B cell (primary cell): ENCODE data around the gene WTAP. TPM values are rescaled to one million over a fixed set of nuclear protein-coding genes. Genes with fewer than 3 reads are reported as not detected.

ENCODE experiments used
- ATAC-seq: fragments of 200-7000 bp; cut with Tn5 transposase; one replicate; pipeline ENCODE4 v1.10.0; 2021; ENCODE audit warnings: low read depth, mild to moderate bottlenecking, moderate number of reproducible peaks, moderate library complexity
- CTCF ChIA-PET: fragments of 350-600 bp; sonication (Branson Sonifier 250); formaldehyde crosslinking; loops from one replicate; lab custom pipeline; 2021; ENCODE audit warnings: antibody characterized with exemption, inconsistent platforms; lab: Charles Lee
- POLR2A ChIA-PET: fragments of 350-600 bp; sonication (Branson Sonifier 250); formaldehyde crosslinking; loops from one replicate; lab custom pipeline; 2021; ENCODE audit warnings: antibody characterized with exemption; lab: Charles Lee
- DNase-seq: peaks from one replicate; pipeline ENCODE4 v3.0.0; 2013
- H2AFZ ChIP-seq: 2 replicates; pipeline ENCODE4 v1.6.1; 2012; ENCODE audit warnings: mild to moderate bottlenecking, low read depth, low read length; ENCODE audit not compliant: insufficient read depth, poor library complexity, severe bottlenecking
- H3K27ac ChIP-seq, 2 donors: 1 replicate in 1 of 2; 2 replicates in 1 of 2; pipeline ENCODE4 v1.5.1; 2012 to 2013; ENCODE audit warnings: low read length in 2 of 2, mild to moderate bottlenecking in 2 of 2, moderate library complexity in 1 of 2
- H3K27me3 ChIP-seq, 4 experiments: fragments of 200-600 bp in 1 of 4; sonication (generic) in 1 of 4; replicated peaks in 1 of 4; 1 replicate in 2 of 4; 2 replicates in 2 of 4; pipeline versions ENCODE4 v1.6.1 to v1.7.0; 2013 to 2016; ENCODE audit warnings: low read length in 3 of 4, mild to moderate bottlenecking in 2 of 4, mixed read lengths in 1 of 4, moderate library complexity in 1 of 4; ENCODE audit not compliant: insufficient read depth in 4 of 4, control insufficient read depth in 3 of 4; ENCODE audit errors: control extremely low read depth in 1 of 4
- H3K36me3 ChIP-seq, 2 experiments: replicated peaks in 1 of 2; 1 replicate in 1 of 2; 2 replicates in 1 of 2; pipeline versions ENCODE4 v1.6.1 to v1.7.1; 2013; ENCODE audit warnings: low read length in 1 of 2; ENCODE audit not compliant: insufficient read depth in 2 of 2, control insufficient read depth in 1 of 2; ENCODE audit errors: control extremely low read depth in 1 of 2, extremely low read depth in 1 of 2
- H3K4me1 ChIP-seq, 2 donors: fragments of 200-600 bp in 1 of 2; sonication (generic) in 1 of 2; 1 replicate in 1 of 2; 2 replicates in 1 of 2; pipeline versions ENCODE4 v1.5.1 to v1.6.1; 2013 to 2017; ENCODE audit warnings: low read length in 2 of 2; ENCODE audit not compliant: control insufficient read depth in 2 of 2, insufficient read depth in 2 of 2
- H3K4me2 ChIP-seq: replicated peaks from 2 replicates; pipeline ENCODE3; 2012; ENCODE audit warnings: mild to moderate bottlenecking, low read depth, low read length; ENCODE audit not compliant: poor library complexity, severe bottlenecking
- H3K4me3 ChIP-seq, 5 experiments: fragments of 200-600 bp in 1 of 5; sonication (generic) in 1 of 5; 1 replicate in 3 of 5; 2 replicates in 2 of 5; pipeline versions ENCODE4 v1.5.1 to v1.7.0; 2011 to 2016; ENCODE audit warnings: low read length in 4 of 5, mild to moderate bottlenecking in 4 of 5, low read depth in 2 of 5, control low read depth in 1 of 5, moderate library complexity in 1 of 5; ENCODE audit not compliant: insufficient read depth in 1 of 5; ENCODE audit errors: control extremely low read depth in 1 of 5, extremely low read depth in 1 of 5
- H3K79me2 ChIP-seq: fragments of 200-600 bp; sonication (generic); one replicate; pipeline ENCODE4 v1.6.0; 2016; ENCODE audit warnings: low read length; ENCODE audit not compliant: control insufficient read depth, insufficient read depth
- H3K9ac ChIP-seq: fragments of 200-600 bp; sonication (generic); 2 replicates; pipeline ENCODE4 v1.6.1; 2017; ENCODE audit warnings: mild to moderate bottlenecking, low read length, moderate library complexity
- H3K9me3 ChIP-seq, 3 donors: one replicate each; pipeline versions ENCODE4 v1.6.1 to v1.7.1; 2013; ENCODE audit warnings: low read length in 2 of 3; ENCODE audit not compliant: control insufficient read depth in 2 of 3, insufficient read depth in 1 of 3; ENCODE audit errors: control extremely low read depth in 1 of 3
- H4K20me1 ChIP-seq: 2 replicates; pipeline ENCODE4 v1.6.0; 2012; ENCODE audit warnings: mild to moderate bottlenecking, low read length; ENCODE audit not compliant: insufficient read depth, control insufficient read depth, poor library complexity, severe bottlenecking
- H3K27ac Mint-ChIP-seq: one replicate; pipeline ENCODE4 v1.8.0; 2021; ENCODE audit warnings: mixed read lengths
- H3K27me3 Mint-ChIP-seq: one replicate; pipeline ENCODE4 v1.8.0; 2021; ENCODE audit warnings: mixed read lengths
- H3K4me1 Mint-ChIP-seq: one replicate; pipeline ENCODE4 v1.8.0; 2021; ENCODE audit warnings: mixed read lengths
- H3K4me3 Mint-ChIP-seq: one replicate; pipeline ENCODE4 v1.8.0; 2021; ENCODE audit warnings: mixed read lengths
- H3K9me3 Mint-ChIP-seq: one replicate; pipeline ENCODE4 v1.8.0; 2022; ENCODE audit warnings: mixed read lengths; ENCODE audit not compliant: insufficient read depth
- CTCF ChIP-seq: fragments of 200-600 bp; IDR thresholded peaks from one replicate; pipeline ENCODE4 v1.8.0; 2022; ENCODE audit warnings: antibody characterized with exemption, mild to moderate bottlenecking
- EZH2 ChIP-seq: IDR thresholded peaks from 2 replicates; pipeline ENCODE4 v1.6.1; 2012; ENCODE audit warnings: borderline replicate concordance, low read depth, mild to moderate bottlenecking, moderate library complexity, low read length; ENCODE audit not compliant: insufficient read depth, poor library complexity, severe bottlenecking
- WGBS: methylation state at CpG from one replicate; pipeline ENCODE4 v1.1.5; 2013; ENCODE audit warnings: missing lambda C conversion rate; ENCODE audit not compliant: insufficient coverage; 5-methylcytosine and 5-hydroxymethylcytosine counted together
- intact Hi-C: fragments of 100-400 bp; cut with micrococcal nuclease; formaldehyde crosslinking; loops from one replicate; pipeline ENCODE4 v1.10.0; 2022
- polyA plus RNA-seq: library from polyadenylated mRNA; depleted of rRNA; stranded (reverse); fragments of >200 nt; gene quantifications from 2 replicates; pipeline ENCODE4 v1.2.3, GENCODE V29; 2012
- total RNA-seq, 2 donors: library from RNA; stranded (reverse); fragments of 120-200 nt in 1 of 2; gene quantifications; 1 replicate in 1 of 2; 2 replicates in 1 of 2; pipeline versions ENCODE4 v1.2.3 to v1.2.4, GENCODE V29; 2013 to 2022

The WTAP gene
- total and polyA plus RNA-seq, 2 donors (not counting 1 experiment from before 2014, with no cell fraction given) = 34.2 to 165 TPM

GRCh38 chr6:159691133-159691962, 36.0 kb upstream of the WTAP start:
- WGBS = 21% methylated on average over 4 of the region's 11 CpGs
- Mint-ChIP-seq H3K27me3 (no peaks in the 10 kb centered on the region), H3K27ac (peak overlapping the region; percentile 96), H3K4me3 (peak overlapping the region; percentile 93), H3K9me3 (no peaks in the 10 kb centered on the region), H3K4me1 (peaks cover 32% of the 10 kb centered on the region)
- peak; percentile 85 for TF ChIP-seq CTCF
- TF ChIP-seq EZH2 = no peak
- H3K9ac ChIP-seq = peak overlapping the region; percentile 75
- peaks cover 1 to 22% of the 10 kb centered on the region in 2 experiments for H3K36me3 ChIP-seq
- H3K4me1 ChIP-seq = peaks cover 28 to 34% of the 10 kb centered on the region in 2 donors
- no peaks in the 10 kb centered on the region for H3K27me3 ChIP-seq
- ATAC-seq (no peak), DNase-seq (peak; percentile 78)
- H2AFZ ChIP-seq = peak overlapping the region; percentile 37
- H3K27ac ChIP-seq = peak overlapping the region in 1 of 2 donors; percentile 71
- peak overlapping the region in 3 of 5 experiments; percentile 73 to 87 (median 79) for H3K4me3 ChIP-seq
- ChIA-PET POLR2A (interaction anchor here (0.8 to 1.1 kb wide), 2 partner anchors 35 to 99 kb away, joined by 3 to 4 read pairs; partner anchors contain the start of genes MRPL18 and WTAP), CTCF (interaction anchor here (0.6 to 4.1 kb wide), 21 partner anchors 10 to 764 kb away, joined by 3 to 32 read pairs (median 5); partner anchors contain the start of genes MRPL18, TCP1 and WTAP)
- intact Hi-C loops = loop anchor here (1.0 to 10.0 kb wide), 3 partner anchors 162 to 1303 kb away; partner anchors contain the start of gene MAP3K4
- H3K9me3 ChIP-seq = no peaks in the 10 kb centered on the region
- H3K79me2 ChIP-seq = peaks cover 47% of the 10 kb centered on the region
- H3K4me2 ChIP-seq = peak overlapping the region; percentile 79
- peaks cover 11% of the 10 kb centered on the region for H4K20me1 ChIP-seq
